ENCODE measurements around the gene NDUFS2.

NDUFS2 gene

DNA sequence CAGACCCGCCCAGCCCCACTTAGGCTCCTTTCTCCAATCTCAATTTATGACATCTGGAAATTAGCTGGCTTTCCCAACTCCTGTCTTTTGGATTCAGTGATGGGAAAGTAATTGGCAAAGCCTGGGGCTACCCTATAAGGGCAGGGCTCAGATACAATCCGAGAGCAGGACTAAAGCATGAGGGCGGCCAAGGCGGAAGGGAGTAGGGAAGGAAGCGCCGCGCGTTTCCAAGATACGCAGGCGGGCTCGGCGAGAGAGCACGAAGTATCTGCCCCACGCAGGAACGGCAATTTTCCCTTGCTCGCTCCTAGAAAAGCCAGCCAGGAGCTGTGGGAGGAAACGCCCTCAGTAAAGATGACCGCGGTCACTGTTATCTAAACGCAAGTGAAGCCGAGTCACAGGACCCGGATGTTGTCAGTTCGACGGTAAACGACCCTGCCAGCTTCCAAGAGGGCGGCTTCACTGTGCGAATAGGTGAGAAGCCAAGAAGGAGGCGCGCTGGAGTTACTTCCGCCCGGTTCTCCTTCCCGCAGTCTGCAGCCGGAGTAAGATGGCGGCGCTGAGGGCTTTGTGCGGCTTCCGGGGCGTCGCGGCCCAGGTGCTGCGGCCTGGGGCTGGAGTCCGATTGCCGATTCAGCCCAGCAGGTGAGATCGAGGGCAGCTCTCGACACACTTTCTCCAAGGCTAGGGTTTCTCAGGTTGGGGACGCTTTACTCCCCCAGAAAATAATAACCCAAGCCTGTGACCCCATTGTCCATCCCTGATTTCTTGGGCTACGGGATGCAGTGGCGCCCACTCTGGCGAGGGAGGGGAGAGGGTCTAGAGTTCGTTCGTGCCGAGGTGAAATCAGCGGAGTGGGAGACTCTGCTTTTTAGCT is at the start of gene NDUFS2:
Gene NDUFS2, plus strand, starts transcription at position 532 of the 877 bp plus-strand sequence. Its CDS starts 19 bp downstream, at position 551.
- peak; percentile 97 for DNase-seq

GRCh38 chr1:161153176-161153575 is 49.0 kb upstream of the NDUFS2 start:
- no peak for DNase-seq

DNA sequence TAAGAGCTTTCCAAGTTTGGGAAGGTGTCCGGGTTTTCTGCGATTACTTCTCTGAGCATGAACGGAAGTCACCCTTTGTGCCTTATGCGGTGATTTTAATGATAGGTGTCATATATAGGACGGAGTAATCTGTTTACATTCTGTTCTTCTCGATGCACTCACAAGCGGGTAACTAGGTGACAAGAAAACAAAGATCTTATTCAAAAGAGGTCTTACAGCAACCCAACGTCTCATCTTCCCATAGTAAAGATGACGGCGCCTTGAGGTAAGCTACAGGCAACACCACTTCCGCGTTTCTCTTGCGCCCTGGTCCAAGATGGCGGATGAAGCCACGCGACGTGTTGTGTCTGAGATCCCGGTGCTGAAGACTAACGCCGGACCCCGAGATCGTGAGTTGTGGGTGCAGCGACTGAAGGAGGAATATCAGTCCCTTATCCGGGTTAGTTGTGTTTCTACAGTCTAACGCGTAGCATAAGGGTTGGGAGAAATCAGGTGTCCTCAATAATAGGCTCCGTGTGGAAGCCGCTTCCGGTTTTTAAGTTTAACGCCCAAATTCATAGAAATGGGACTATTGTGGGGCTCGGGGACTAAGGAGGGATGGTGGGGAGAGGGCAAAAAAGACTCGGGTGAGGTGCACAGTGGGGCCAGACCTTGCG is 48.4 kb upstream of the NDUFS2 start, which contains the start of gene UFC1:
Gene UFC1, plus strand, starts transcription at position 297 of the 656 bp plus-strand sequence. Its CDS starts 20 bp downstream, at position 317.
- peak; percentile 85 for DNase-seq

- no peak for DNase-seq
Measured at GRCh38 chr1:161157867-161158266, 44.3 kb upstream of the NDUFS2 start.

- no peak for DNase-seq
Measured at GRCh38 chr1:161158316-161159010, 43.7 kb upstream of the NDUFS2 start.

- peak; percentile 91 for DNase-seq
Measured at GRCh38 chr1:161159087-161159912, 42.9 kb upstream of the NDUFS2 start, which contains the start of gene USP21. Gene USP21 (plus strand): TSS chr1:161159500. CDS start chr1:161160641, 1,141 bp downstream.

- no peak for DNase-seq
Measured at GRCh38 chr1:161159913-161160243, 42.3 kb upstream of the NDUFS2 start.

DNA sequence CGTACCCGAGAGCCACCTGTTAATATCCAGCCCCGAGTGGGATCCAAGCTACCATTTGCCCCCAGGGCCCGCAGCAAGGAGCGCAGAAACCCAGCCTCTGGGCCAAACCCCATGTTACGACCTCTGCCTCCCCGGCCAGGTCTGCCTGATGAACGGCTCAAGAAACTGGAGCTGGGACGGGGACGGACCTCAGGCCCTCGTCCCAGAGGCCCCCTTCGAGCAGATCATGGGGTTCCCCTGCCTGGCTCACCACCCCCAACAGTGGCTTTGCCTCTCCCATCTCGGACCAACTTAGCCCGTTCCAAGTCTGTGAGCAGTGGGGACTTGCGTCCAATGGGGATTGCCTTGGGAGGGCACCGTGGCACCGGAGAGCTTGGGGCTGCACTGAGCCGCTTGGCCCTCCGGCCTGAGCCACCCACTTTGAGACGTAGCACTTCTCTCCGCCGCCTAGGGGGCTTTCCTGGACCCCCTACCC is 41.5 kb upstream of the NDUFS2 start:
- no peak for DNase-seq

GRCh38 chr1:161161652-161162051 is 40.5 kb upstream of the NDUFS2 start:
- no peak for DNase-seq

DNA sequence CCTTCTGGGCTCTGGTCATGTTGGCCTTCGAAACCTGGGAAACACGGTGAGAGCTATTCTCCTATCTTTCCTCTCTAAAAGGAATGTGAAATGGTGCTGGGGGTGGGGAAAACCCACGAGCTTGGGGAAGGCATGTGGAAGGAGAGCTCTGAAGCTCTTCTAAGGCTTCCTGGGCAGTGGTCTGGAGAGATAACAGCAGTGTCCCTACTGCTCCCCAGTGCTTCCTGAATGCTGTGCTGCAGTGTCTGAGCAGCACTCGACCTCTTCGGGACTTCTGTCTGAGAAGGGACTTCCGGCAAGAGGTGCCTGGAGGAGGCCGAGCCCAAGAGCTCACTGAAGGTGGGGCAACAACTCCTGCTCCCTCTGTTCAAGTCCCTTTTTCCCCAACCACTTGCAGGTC is 40.1 kb upstream of the NDUFS2 start:
- no peak for DNase-seq

GRCh38 chr1:161162806-161163205 is 39.4 kb upstream of the NDUFS2 start:
- no peak for DNase-seq

DNA sequence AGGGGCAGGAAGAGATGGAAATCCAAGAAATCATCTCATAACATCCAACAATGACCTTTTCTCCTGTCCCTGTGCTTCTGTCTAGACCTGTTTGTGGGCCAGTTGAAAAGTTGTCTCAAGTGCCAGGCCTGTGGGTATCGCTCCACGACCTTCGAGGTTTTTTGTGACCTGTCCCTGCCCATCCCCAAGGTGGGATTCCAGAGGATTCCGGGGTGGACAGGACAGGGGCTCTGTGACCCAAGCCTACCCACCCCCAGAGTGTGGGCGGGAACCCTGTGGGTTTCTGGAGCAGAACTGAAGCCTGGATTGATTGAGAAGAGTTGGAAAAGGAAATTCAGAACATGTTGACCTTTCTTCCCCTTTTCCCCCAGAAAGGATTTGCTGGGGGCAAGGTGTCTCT is 38.4 kb upstream of the NDUFS2 start:
- DNase-seq, result no peak

DNA sequence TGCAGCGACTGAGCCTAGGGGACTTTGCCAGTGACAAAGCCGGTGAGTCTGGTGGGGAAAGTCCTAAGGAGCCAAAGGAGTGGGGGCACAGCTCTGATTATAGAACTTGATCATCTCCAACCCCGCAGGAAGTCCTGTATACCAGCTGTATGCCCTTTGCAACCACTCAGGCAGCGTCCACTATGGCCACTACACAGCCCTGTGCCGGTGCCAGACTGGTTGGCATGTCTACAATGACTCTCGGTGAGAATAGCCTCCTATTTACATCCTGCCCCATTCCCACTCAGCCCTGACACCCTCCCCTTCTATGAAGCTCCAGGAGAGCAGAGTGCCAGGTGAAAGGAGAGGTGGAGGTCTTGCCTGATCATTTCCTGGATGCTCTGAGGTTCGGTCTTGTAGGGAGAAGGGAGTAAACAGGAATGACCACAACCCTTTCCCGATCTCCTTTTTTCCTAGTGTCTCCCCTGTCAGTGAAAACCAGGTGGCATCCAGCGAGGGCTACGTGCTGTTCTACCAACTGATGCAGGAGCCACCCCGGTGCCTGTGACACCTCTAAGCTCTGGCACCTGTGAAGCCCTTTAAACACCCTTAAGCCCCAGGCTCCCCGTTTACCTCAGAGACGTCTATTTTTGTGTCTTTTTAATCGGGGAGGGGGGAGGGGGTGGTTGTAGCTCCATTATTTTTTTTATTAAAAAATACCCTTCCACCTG is 37.1 kb upstream of the NDUFS2 start:
- no peak for DNase-seq

DNA sequence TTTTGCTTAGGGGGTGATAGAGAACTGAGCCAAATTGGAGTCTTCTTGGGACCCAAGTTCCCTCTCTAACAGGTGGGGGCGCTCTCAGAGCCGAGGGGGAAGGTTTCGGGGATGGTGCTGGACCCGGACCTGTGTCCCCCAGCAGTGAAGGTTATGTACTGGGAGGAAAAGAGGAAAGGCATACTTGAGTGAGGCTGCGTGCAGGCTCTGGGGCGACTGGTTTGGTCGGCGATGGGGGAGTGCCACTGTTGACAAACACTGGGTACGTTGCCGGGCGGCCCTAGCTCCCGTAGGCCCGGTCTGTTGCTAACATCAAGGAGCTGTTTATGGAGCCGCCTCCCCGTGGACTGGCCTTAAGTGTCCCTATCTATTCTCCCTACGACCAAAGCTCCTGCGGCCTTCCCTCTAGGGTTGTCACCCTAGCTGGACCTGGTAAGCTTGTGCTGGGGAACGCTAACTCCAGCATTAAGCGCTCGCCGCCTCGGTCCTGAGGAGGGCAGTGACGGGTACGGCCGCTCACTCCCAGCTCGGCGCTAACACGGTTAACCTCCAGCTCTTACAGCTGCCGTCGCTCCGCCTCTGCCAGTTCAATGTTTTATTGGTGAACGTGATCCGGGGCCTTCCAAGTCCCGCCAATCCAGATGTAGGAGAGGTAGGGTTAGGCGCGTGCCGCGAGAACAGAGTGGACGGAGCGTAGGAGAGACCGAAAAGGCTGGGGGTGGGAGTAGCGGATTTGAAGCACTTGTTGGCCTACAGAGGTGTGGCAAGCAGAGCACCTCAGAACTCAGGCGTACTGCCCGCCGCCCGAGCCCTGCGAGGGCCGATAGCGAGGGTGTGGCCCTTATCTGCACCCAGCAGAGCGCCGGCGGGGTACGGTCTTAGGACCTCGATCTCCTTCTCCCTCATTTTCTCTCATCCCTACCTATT is 36.2 kb upstream of the NDUFS2 start, which contains the start of gene PPOX:
Gene PPOX, plus strand, starts transcription at position 685 of the 927 bp plus-strand sequence. CDS start 422 bp downstream, outside the sequence.
- DNase-seq, result peak; percentile 94

GRCh38 chr1:161166669-161167548 is 35.3 kb upstream of the NDUFS2 start:
- DNase-seq, result no peak

GRCh38 chr1:161168906-161169305 is 33.3 kb upstream of the NDUFS2 start:
- DNase-seq, result no peak

- DNase-seq, result no peak
Measured at GRCh38 chr1:161171191-161171590, 31.0 kb upstream of the NDUFS2 start.

- no peak for DNase-seq
Measured at GRCh38 chr1:161171696-161172095, 30.5 kb upstream of the NDUFS2 start.

DNA sequence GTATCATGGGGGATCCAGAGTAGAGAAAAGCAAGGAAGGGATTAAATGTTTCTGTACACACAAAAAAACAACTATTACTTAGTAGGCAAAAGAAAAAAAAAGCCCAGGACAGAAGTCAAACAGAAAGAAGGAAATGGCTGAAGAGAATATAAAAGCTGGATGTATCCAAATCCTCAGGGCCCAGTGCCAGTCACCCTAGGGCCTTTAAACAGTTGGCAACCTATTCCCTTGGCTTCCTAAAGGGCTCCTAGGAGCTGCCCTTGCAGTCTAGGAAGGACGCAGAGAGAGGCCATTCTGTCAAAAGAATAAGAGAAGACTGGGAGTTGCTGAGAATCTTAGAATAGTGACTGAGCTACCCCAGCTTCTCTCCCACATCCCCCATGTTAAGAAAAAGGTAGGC is 29.8 kb upstream of the NDUFS2 start:
- DNase-seq, result no peak
